IMR-90 (cell line): ENCODE results near the gene ITGB1. TPM values are rescaled to one million over a fixed set of nuclear protein-coding genes. Genes with fewer than 3 reads are reported as not detected.
A peak's percentile ranks its signal among the peaks of the same experiment; 100 is the strongest.

Experiments used
- ATAC-seq: fragments of 200-7000 bp; cut with Tn5 transposase; 2 replicates; pipeline ENCODE4 v1.9.1; 2020; ENCODE audit warnings: low read depth, mild to moderate bottlenecking, moderate library complexity
- BruUV-seq: library from RNA; stranded (reverse); fragments of 400-500 nt; replicated peaks from 2 replicates; lab custom pipeline; 2021; lab: Mats Ljungman, UMichigan
- CTCF ChIA-PET: fragments of 300-600 bp; formaldehyde crosslinking; extraction: SDS; loops from one replicate; lab custom pipeline; 2021; ENCODE audit warnings: antibody characterized with exemption; lab: Yijun Ruan, JAX
- POLR2A ChIA-PET: fragments of 300-600 bp; sonication (Branson Sonifier 250); formaldehyde crosslinking; loops from one replicate; lab custom pipeline; 2022; ENCODE audit warnings: antibody characterized with exemption; ENCODE audit not compliant: unreplicated experiment; lab: Charles Lee
- DNase-seq: peaks from one replicate; pipeline ENCODE4 v3.0.0; 2013
- H2AFZ ChIP-seq: replicated peaks from 2 replicates; pipeline ENCODE3; 2013; ENCODE audit warnings: low read length, mild to moderate bottlenecking; ENCODE audit not compliant: poor library complexity
- H2AK5ac ChIP-seq: 2 replicates; pipeline ENCODE4 v1.6.1; 2013; ENCODE audit warnings: low read depth, low read length, inconsistent platforms
- H2AK9ac ChIP-seq: replicated peaks from 2 replicates; pipeline ENCODE3; 2013; ENCODE audit warnings: mild to moderate bottlenecking, low read depth, low read length, moderate library complexity; ENCODE audit not compliant: poor library complexity
- H2BK120ac ChIP-seq: 2 replicates; pipeline ENCODE4 v1.6.1; 2013; ENCODE audit warnings: low read depth, low read length, inconsistent platforms
- H2BK15ac ChIP-seq: 3 replicates; pipeline ENCODE4 v1.6.1; 2013; ENCODE audit warnings: low read depth, low read length, inconsistent platforms
- H2BK20ac ChIP-seq: 2 replicates; pipeline ENCODE4 v1.6.1; 2013; ENCODE audit warnings: low read depth, mild to moderate bottlenecking, inconsistent platforms, low read length, moderate library complexity
- H2BK5ac ChIP-seq: 2 replicates; pipeline ENCODE4 v1.6.1; 2013; ENCODE audit warnings: mild to moderate bottlenecking, low read depth, low read length, inconsistent platforms; ENCODE audit not compliant: poor library complexity, severe bottlenecking
- H3K14ac ChIP-seq: replicated peaks from 2 replicates; pipeline ENCODE4 v1.6.1; 2013; ENCODE audit warnings: low read depth, low read length, inconsistent platforms
- H3K18ac ChIP-seq: 2 replicates; pipeline ENCODE4 v1.6.1; 2013; ENCODE audit warnings: low read depth, low read length, control low read depth
- H3K23ac ChIP-seq: 2 replicates; pipeline ENCODE4 v1.6.1; 2013; ENCODE audit warnings: low read depth, low read length, inconsistent platforms
- H3K27ac ChIP-seq: 2 replicates; pipeline ENCODE4 v1.5.1; 2013; ENCODE audit warnings: mild to moderate bottlenecking, control low read depth, low read length; ENCODE audit not compliant: insufficient read depth
- H3K27me3 ChIP-seq: 2 replicates; pipeline ENCODE4 v1.6.1; 2013; ENCODE audit warnings: low read length; ENCODE audit not compliant: control insufficient read depth, insufficient read depth
- H3K36me3 ChIP-seq: 2 replicates; pipeline ENCODE4 v1.6.1; 2013; ENCODE audit warnings: low read length, mixed read lengths; ENCODE audit not compliant: control insufficient read depth, insufficient read depth
- H3K4ac ChIP-seq: 2 replicates; pipeline ENCODE4 v1.6.1; 2013; ENCODE audit warnings: low read depth, low read length, inconsistent platforms
- H3K4me1 ChIP-seq: 2 replicates; pipeline ENCODE4 v1.6.1; 2013; ENCODE audit warnings: low read length, mixed read lengths; ENCODE audit not compliant: control insufficient read depth, insufficient read depth
- H3K4me2 ChIP-seq: 2 replicates; pipeline ENCODE4 v1.6.1; 2013; ENCODE audit warnings: low read depth, mild to moderate bottlenecking, control low read depth, low read length, moderate library complexity
- H3K4me3 ChIP-seq: 2 replicates; pipeline ENCODE4 v1.5.1; 2013; ENCODE audit warnings: low read depth, mild to moderate bottlenecking, control low read depth, low read length, moderate library complexity; ENCODE audit not compliant: insufficient read depth
- H3K56ac ChIP-seq: 2 replicates; pipeline ENCODE4 v1.6.1; 2013; ENCODE audit warnings: low read length, inconsistent platforms; ENCODE audit not compliant: insufficient read depth; ENCODE audit errors: extremely low read depth
- H3K79me1 ChIP-seq, 2 experiments: 2 replicates each; pipeline ENCODE4 v1.6.1; 2013; ENCODE audit warnings: low read length in 2 of 2, inconsistent platforms in 1 of 2, low read depth in 1 of 2
- H3K9ac ChIP-seq: 2 replicates; pipeline ENCODE4 v1.6.1; 2013; ENCODE audit warnings: low read depth, low read length, control low read depth
- H3K9me1 ChIP-seq: 2 replicates; pipeline ENCODE4 v1.6.1; 2013; ENCODE audit warnings: low read length, inconsistent platforms; ENCODE audit not compliant: insufficient read depth
- H3K9me3 ChIP-seq: 2 replicates; pipeline ENCODE4 v1.6.1; 2013; ENCODE audit warnings: low read length; ENCODE audit not compliant: control insufficient read depth, insufficient read depth
- H4K20me1 ChIP-seq: 2 replicates; pipeline ENCODE4 v1.6.1; 2013; ENCODE audit warnings: low read length, inconsistent platforms; ENCODE audit not compliant: insufficient read depth
- H4K5ac ChIP-seq: 2 replicates; pipeline ENCODE4 v1.6.1; 2013; ENCODE audit warnings: mild to moderate bottlenecking, low read depth, low read length, control low read depth
- H4K8ac ChIP-seq, 2 experiments: 2 replicates each; pipeline ENCODE4 v1.6.1; 2013; ENCODE audit warnings: low read depth in 2 of 2, low read length in 2 of 2, control low read depth in 1 of 2, inconsistent platforms in 1 of 2
- H4K91ac ChIP-seq: 2 replicates; pipeline ENCODE4 v1.6.1; 2013; ENCODE audit warnings: low read depth, low read length, inconsistent platforms; ENCODE audit not compliant: insufficient read depth
- BHLHE40 ChIP-seq: fragments of 150-350 bp; IDR thresholded peaks from 2 replicates; pipeline ENCODE4 v1.6.1; 2016; ENCODE audit warnings: mild to moderate bottlenecking, low read depth, low read length
- CEBPB ChIP-seq: IDR thresholded peaks from 2 replicates; pipeline ENCODE4 v1.6.1; 2012; ENCODE audit warnings: low read depth, low read length, improper control_type of control experiment
- SMC3 ChIP-seq: fragments of 150-350 bp; IDR thresholded peaks from 2 replicates; pipeline ENCODE4 v1.6.1; 2016; ENCODE audit warnings: low read depth, mild to moderate bottlenecking, antibody characterized with exemption, low read length, moderate library complexity
- WGBS, 2 experiments: methylation state at CpG; one replicate each; pipeline versions ENCODE4 v1.1.5 to v1.1.7; 2013; ENCODE audit warnings: missing lambda C conversion rate in 2 of 2; ENCODE audit not compliant: insufficient read length in 1 of 2; ENCODE audit errors: extremely low coverage in 2 of 2; 5-methylcytosine and 5-hydroxymethylcytosine counted together
- dilution Hi-C: fragments of 300-500 bp; cut with HindIII; formaldehyde crosslinking; loops from one replicate; pipeline ENCODE4 v1.14.3; 2018; ENCODE audit warnings: low sequenced_read_pairs; ENCODE audit not compliant: unreplicated experiment
- in situ Hi-C: fragments of 300-500 bp; cut with MboI; formaldehyde crosslinking; loops from 3 replicates; pipeline ENCODE4 v1.14.3; 2019; ENCODE audit warnings: low sequenced_read_pairs, inconsistent platforms, mixed read lengths
- intact Hi-C: fragments of 100-400 bp; cut with micrococcal nuclease; formaldehyde crosslinking; loops from 2 replicates; pipeline ENCODE4 v1.10.0; 2022
- polyA plus RNA-seq, 3 experiments: library from polyadenylated mRNA; depleted of rRNA; stranded (reverse); fragments of >200 nt; gene quantifications; 2 replicates each; pipeline ENCODE4 v1.2.3, GENCODE V29; 2012; ENCODE audit warnings: low replicate concordance in 1 of 3
- total RNA-seq: library from RNA; depleted of rRNA; stranded (reverse); fragments of >200 nt; gene quantifications from 2 replicates; pipeline ENCODE4 v1.2.3, GENCODE V29; 2012
- TF ChIP-seq, protein P1 (sequence below): conservative IDR thresholded peaks from 2 replicates; pipeline ENCODE4 v1.5.1; 2012; ENCODE audit warnings: mild to moderate bottlenecking, low read depth, low read length, improper control_type of control experiment

ITGB1 gene
- total and polyA plus RNA-seq, 2 of the 4 experiments (the other 2 are of a cell fraction), result 1,331 to 2,066 TPM

DNA sequence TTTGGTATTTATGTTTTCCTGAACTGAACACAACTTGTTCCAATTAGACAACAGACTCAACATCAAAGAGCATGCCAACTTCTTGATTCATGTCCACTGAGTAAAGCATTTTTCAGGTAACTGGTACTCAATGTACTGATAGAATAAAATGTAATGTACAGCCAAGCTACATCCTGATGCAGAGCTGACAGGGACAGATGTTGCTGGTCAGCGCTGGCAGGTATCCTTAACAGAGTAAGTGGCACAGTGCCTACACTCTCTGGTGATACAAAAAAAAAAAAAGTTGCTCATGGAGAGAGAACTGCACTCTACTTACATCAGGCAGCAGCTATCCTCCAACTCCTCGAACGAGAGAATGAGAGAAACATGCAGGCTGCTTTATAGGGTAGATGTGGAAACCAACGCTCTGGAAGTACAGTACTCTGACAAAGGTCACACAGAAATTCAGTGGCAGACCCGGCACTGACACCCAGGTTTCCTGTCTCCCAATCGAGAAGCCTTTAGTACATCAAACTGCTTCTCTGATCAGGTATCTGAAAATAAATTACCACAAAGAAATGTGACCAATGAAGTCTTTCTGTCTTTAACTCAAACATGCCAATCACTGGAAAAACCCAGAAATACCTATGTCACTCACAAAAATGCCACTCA lies 4.6 kb downstream of the ITGB1 start (continued):
- TF ChIP-seq BHLHE40, result no peak

DNA sequence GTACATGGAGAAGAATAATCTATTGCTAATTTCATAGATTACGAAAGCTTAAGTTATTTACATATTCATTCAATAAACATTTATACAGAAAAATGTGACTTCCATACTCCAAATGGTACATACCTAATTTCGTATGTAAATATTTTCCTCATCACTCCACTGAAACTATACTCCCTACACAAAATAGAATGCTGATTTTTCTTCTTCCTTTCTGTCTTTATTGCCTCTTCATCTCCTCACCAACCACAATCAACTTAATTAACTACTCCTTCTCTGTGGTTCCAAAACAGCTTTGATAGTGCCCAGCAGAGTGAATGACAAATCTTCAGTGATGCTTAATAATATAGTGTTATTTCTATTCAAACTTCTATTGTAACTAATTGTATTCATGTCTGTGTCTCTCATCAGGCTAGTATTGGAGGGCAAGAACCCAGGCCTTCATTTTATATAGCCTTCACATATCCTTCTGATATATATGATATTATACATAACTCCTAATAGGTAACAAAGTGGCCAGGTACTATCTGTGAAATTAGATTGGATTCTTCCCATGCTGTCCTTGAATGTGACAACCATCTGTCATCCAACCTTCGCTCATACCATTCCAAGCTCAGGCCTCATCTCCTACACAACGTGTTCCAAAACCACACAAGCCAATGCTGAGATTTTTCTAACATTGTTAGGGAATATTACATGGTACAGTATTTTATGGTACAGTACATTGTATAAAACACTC lies 5.3 kb downstream of the ITGB1 start:
- no peak overlapping the region for H2BK120ac ChIP-seq
- H3K4me3 ChIP-seq, result peak overlapping the region; percentile 10; the same call in 1 of the 2 replicates
- peaks cover 0 to 9% of the 10 kb centered on the region in 2 experiments; a peak in 1 of 4 replicates for H3K79me1 ChIP-seq
- intact Hi-C loops, result loop anchor here (5.0 kb wide), 1 partner anchor 155 kb away; no protein-coding TSS in a partner anchor
- peak overlapping the region; percentile 25; the same call in 1 of the 2 replicates for H3K9ac ChIP-seq
- no peaks in the 10 kb centered on the region for H3K27me3 ChIP-seq
- H2AK9ac ChIP-seq, result no peak overlapping the region
- BruUV-seq, result no TSS peak
- no peak overlapping the region for H4K91ac ChIP-seq
- H3K4me2 ChIP-seq, result peak overlapping the region; percentile 100
- peaks cover 95% of the 10 kb centered on the region for H4K20me1 ChIP-seq
- no peaks in the 10 kb centered on the region for H3K9me3 ChIP-seq
- H3K4ac ChIP-seq, result no peak overlapping the region
- no peak for DNase-seq
- H2AK5ac ChIP-seq, result no peak overlapping the region
- H3K56ac ChIP-seq, result no peak overlapping the region
- no peak overlapping the region for H2AFZ ChIP-seq
- ChIA-PET CTCF (no interaction called here), POLR2A (no interaction called here)
- 0 out of 2 replicates have a peak overlapping the region, but pooled peaks have one; percentile 47 for H3K14ac ChIP-seq
- in situ Hi-C loops, result loop anchor here (5.0 kb wide), 1 partner anchor 55 kb away; no protein-coding TSS in a partner anchor
- no peak overlapping the region for H3K18ac ChIP-seq
- TF ChIP-seq CEBPB (no peak), SMC3 (no peak)
- TF ChIP-seq, protein P1, sequence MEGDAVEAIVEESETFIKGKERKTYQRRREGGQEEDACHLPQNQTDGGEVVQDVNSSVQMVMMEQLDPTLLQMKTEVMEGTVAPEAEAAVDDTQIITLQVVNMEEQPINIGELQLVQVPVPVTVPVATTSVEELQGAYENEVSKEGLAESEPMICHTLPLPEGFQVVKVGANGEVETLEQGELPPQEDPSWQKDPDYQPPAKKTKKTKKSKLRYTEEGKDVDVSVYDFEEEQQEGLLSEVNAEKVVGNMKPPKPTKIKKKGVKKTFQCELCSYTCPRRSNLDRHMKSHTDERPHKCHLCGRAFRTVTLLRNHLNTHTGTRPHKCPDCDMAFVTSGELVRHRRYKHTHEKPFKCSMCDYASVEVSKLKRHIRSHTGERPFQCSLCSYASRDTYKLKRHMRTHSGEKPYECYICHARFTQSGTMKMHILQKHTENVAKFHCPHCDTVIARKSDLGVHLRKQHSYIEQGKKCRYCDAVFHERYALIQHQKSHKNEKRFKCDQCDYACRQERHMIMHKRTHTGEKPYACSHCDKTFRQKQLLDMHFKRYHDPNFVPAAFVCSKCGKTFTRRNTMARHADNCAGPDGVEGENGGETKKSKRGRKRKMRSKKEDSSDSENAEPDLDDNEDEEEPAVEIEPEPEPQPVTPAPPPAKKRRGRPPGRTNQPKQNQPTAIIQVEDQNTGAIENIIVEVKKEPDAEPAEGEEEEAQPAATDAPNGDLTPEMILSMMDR, result no peak
- H2BK15ac ChIP-seq, result no peak overlapping the region
- peaks cover 22% of the 10 kb centered on the region for H3K4me1 ChIP-seq
- peak overlapping the region; percentile 55 for H2BK5ac ChIP-seq
- H3K36me3 ChIP-seq, result peaks cover 8% of the 10 kb centered on the region
- H3K23ac ChIP-seq, result peak overlapping the region; percentile 84; the same call in 1 of the 2 replicates
- dilution Hi-C loops, result no loop called here
- peak overlapping the region; percentile 66; the same call in 1 of the 2 replicates for H3K27ac ChIP-seq
- no peak for ATAC-seq
- no peak overlapping the region for H4K8ac ChIP-seq
- WGBS, 2 experiments, result no CpG with 5 or more reads among the region's 4 CpGs
- no peak overlapping the region for H2BK20ac ChIP-seq
- peaks cover 3% of the 10 kb centered on the region; the same call in 1 of the 2 replicates for H3K9me1 ChIP-seq
- H4K5ac ChIP-seq, result no peak overlapping the region
